Mesothelial cell of epicardium (in vitro differentiated cells): ENCODE results near the gene NFATC2. TPM values are rescaled to one million over a fixed set of nuclear protein-coding genes. Genes with fewer than 3 reads are reported as not detected.

ENCODE experiments used
- DNase-seq, 2 experiments: peaks; one replicate each; pipeline ENCODE4 v3.0.0; 2021; ENCODE audit warnings: low spot score in 2 of 2; ENCODE audit not compliant: unreplicated experiment in 2 of 2
- H3K27ac Mint-ChIP-seq: 2 replicates; pipeline ENCODE4 v1.8.0; 2021; ENCODE audit warnings: mixed read lengths
- H3K27me3 Mint-ChIP-seq: 2 replicates; pipeline ENCODE4 v1.8.0; 2021; ENCODE audit warnings: low read depth, mixed read lengths
- H3K36me3 Mint-ChIP-seq: 2 replicates; pipeline ENCODE4 v1.8.0; 2021; ENCODE audit warnings: mixed read lengths
- H3K4me1 Mint-ChIP-seq: 2 replicates; pipeline ENCODE4 v1.8.0; 2021; ENCODE audit warnings: mixed read lengths
- H3K4me3 Mint-ChIP-seq: 2 replicates; pipeline ENCODE4 v1.8.0; 2021; ENCODE audit warnings: mild to moderate bottlenecking, moderate library complexity, mixed read lengths
- H3K9me3 Mint-ChIP-seq: 2 replicates; pipeline ENCODE4 v1.8.0; 2021; ENCODE audit warnings: mixed read lengths
- CTCF ChIP-seq: fragments of 200-600 bp; sonication (generic); IDR thresholded peaks from one replicate; pipeline ENCODE4 v1.5.0; 2021; ENCODE audit warnings: antibody characterized with exemption; ENCODE audit not compliant: unreplicated experiment
- total RNA-seq: library from RNA; stranded (reverse); gene quantifications from 3 replicates; pipeline ENCODE4 v1.2.1, GENCODE V29; 2021

The NFATC2 gene
- total RNA-seq, 1 donor from 2014 or later: 14.0 TPM

GRCh38 chr20:51585148-51585547 is 42.6 kb upstream of the NFATC2 start:
- Mint-ChIP-seq H3K27ac (no peak overlapping the region), H3K36me3 (no peaks in the 10 kb centered on the region), H3K9me3 (no peaks in the 10 kb centered on the region), H3K4me1 (no peaks in the 10 kb centered on the region), H3K4me3 (no peak overlapping the region), H3K27me3 (no peaks in the 10 kb centered on the region)
- DNase-seq: no peak
- TF ChIP-seq CTCF: no peak

- no peak overlapping the region for H3K4me3 Mint-ChIP-seq
- H3K9me3 Mint-ChIP-seq: no peaks in the 10 kb centered on the region
- no peaks in the 10 kb centered on the region for H3K36me3 Mint-ChIP-seq
- no peak for DNase-seq
- TF ChIP-seq CTCF: no peak
- H3K27ac Mint-ChIP-seq: no peak overlapping the region
- H3K4me1 Mint-ChIP-seq: no peaks in the 10 kb centered on the region
- H3K27me3 Mint-ChIP-seq: no peaks in the 10 kb centered on the region
These were observed 42.2 kb upstream of the NFATC2 start for GRCh38 chr20:51584737-51585136.

GRCh38 chr20:51584116-51584515 is 41.6 kb upstream of the NFATC2 start:
- H3K4me1 Mint-ChIP-seq: no peaks in the 10 kb centered on the region
- no peaks in the 10 kb centered on the region for H3K9me3 Mint-ChIP-seq
- no peaks in the 10 kb centered on the region for H3K27me3 Mint-ChIP-seq
- no peak overlapping the region for H3K27ac Mint-ChIP-seq
- no peak overlapping the region for H3K4me3 Mint-ChIP-seq
- H3K36me3 Mint-ChIP-seq: no peaks in the 10 kb centered on the region
- DNase-seq: no peak
- TF ChIP-seq CTCF: no peak

- Mint-ChIP-seq H3K27ac (no peak overlapping the region), H3K4me3 (no peak overlapping the region), H3K36me3 (no peaks in the 10 kb centered on the region), H3K9me3 (no peaks in the 10 kb centered on the region), H3K4me1 (no peaks in the 10 kb centered on the region), H3K27me3 (no peaks in the 10 kb centered on the region)
- TF ChIP-seq CTCF: no peak
- DNase-seq: no peak
These were observed 41.0 kb upstream of the NFATC2 start for GRCh38 chr20:51583499-51583898.

GRCh38 chr20:51583073-51583472 is 40.6 kb upstream of the NFATC2 start:
- H3K4me3 Mint-ChIP-seq: no peak overlapping the region
- H3K36me3 Mint-ChIP-seq: no peaks in the 10 kb centered on the region
- H3K4me1 Mint-ChIP-seq: no peaks in the 10 kb centered on the region

More at GRCh38 chr20:51583073-51583472, 40.6 kb upstream of the NFATC2 start:
- no peaks in the 10 kb centered on the region for H3K9me3 Mint-ChIP-seq
- H3K27me3 Mint-ChIP-seq: no peaks in the 10 kb centered on the region
- no peak for DNase-seq
- TF ChIP-seq CTCF: no peak
- H3K27ac Mint-ChIP-seq: no peak overlapping the region
